ENCODE measurements around the gene CALB2. TPM values are rescaled to one million over a fixed set of nuclear protein-coding genes. Genes with fewer than 3 reads are reported as not detected.

CALB2 gene
- total and polyA plus RNA-seq, 2 experiments from 2014 or later = 2.4 to 4.2 TPM

GRCh38 chr16:71430744-71431143 lies 72.2 kb downstream of the CALB2 start (continued):
- no peak for TF ChIP-seq STAT1 (IDR thresholded peaks at IDR 0.05; ENCODE audit: unreplicated experiment)
- TF ChIP-seq NANOG (IDR thresholded peaks at IDR 0.05; ENCODE audit: borderline replicate concordance) = no peak
- TF ChIP-seq ZNF331 (CRISPR knock-in tag; IDR thresholded peaks at IDR 0.05; ENCODE audit: low read depth) = no peak
- TF ChIP-seq EZH2phosphoT487 (IDR thresholded peaks at IDR 0.05; ENCODE audit: unreplicated experiment) = no peak
- TF ChIP-seq ZNF462 (CRISPR knock-in tag; IDR thresholded peaks at IDR 0.05) = no peak

GRCh38 chr16:71431176-71431575 lies 72.7 kb downstream of the CALB2 start:
- Histone ChIP-seq H3F3A (replicated peaks; ENCODE audit: low read depth) (no peaks in the 10 kb centered on the region; the same call in 1 of the 2 replicates), H3K27me3 (ENCODE audit: insufficient read depth) (no peaks in the 10 kb centered on the region), H4K20me1 (replicated peaks; ENCODE audit: insufficient read depth) (no peaks in the 10 kb centered on the region), H3K79me2 (replicated peaks; ENCODE audit: insufficient read depth) (no peaks in the 10 kb centered on the region), H2AFZ (no peak overlapping the region), H3K4me3 (no peak overlapping the region), H3K4me2 (no peak overlapping the region), H3K4me1 (ENCODE audit: insufficient read depth) (peaks cover 7% of the 10 kb centered on the region; the same call in 1 of the 2 replicates), H3K9me2 (ENCODE audit: insufficient read depth) (no peaks in the 10 kb centered on the region), H3K27ac (ENCODE audit: low read depth) (no peak overlapping the region), H3K36me3 (ENCODE audit: insufficient read depth) (no peaks in the 10 kb centered on the region)
- Mint-ChIP-seq H3K4me3 (no peak overlapping the region), H3K36me3 (ENCODE audit: low read depth) (peaks cover 2% of the 10 kb centered on the region; the same call in 1 of the 3 replicates), H3K27ac (no peak overlapping the region), H3K4me1 (peaks cover 3% of the 10 kb centered on the region; the same call in 2 of the 3 replicates), H3K27me3 (ENCODE audit: insufficient read depth, low read depth, poor library complexity) (peaks cover 9% of the 10 kb centered on the region), H3K9me3 (peaks cover 2% of the 10 kb centered on the region; the same call in 2 of the 3 replicates)
- DNase-seq (ENCODE audit: low spot score) = no peak
- ATAC-seq = no peak
- TF ChIP-seq STAT1 (IDR thresholded peaks at IDR 0.05; ENCODE audit: unreplicated experiment) = no peak
- no peak for TF ChIP-seq CTCF (conservative IDR thresholded peaks at IDR 0.05; ENCODE audit: low read depth in 2 of 2)
- no peak for TF ChIP-seq EZH2phosphoT487 (IDR thresholded peaks at IDR 0.05; ENCODE audit: unreplicated experiment)
- no peak for TF ChIP-seq ZNF462 (CRISPR knock-in tag; IDR thresholded peaks at IDR 0.05)
- TF ChIP-seq ZNF114 (CRISPR knock-in tag; IDR thresholded peaks at IDR 0.05) = no peak
